SK-N-SH (cell line): ENCODE data around the gene ZIC3. TPM values are rescaled to one million over a fixed set of nuclear protein-coding genes. Genes with fewer than 3 reads are reported as not detected.

ENCODE experiments used
- CTCF ChIA-PET: fragments of 300-600, 350-600 bp; formaldehyde crosslinking; extraction: SDS; loops from one replicate; lab custom pipeline; 2021; lab: Yijun Ruan, JAX
- POLR2A ChIA-PET: fragments of 350-600 bp; sonication (Branson Sonifier 250); formaldehyde crosslinking; extraction: SDS; loops from one replicate; lab custom pipeline; 2020; ENCODE audit warnings: antibody characterized with exemption, inconsistent platforms; lab: Yijun Ruan, JAX
- DNase-seq: peaks from one replicate; pipeline ENCODE4 v3.0.0; 2012
- H2AFZ ChIP-seq: fragments of 200-600 bp; sonication (generic); 2 replicates; pipeline ENCODE4 v1.8.1; 2016; ENCODE audit warnings: antibody characterized with exemption, mild to moderate bottlenecking, low read depth
- H3F3A ChIP-seq: fragments of 200-600 bp; sonication (generic); replicated peaks from 2 replicates; pipeline ENCODE3; 2016; ENCODE audit warnings: antibody characterized with exemption, mild to moderate bottlenecking; ENCODE audit not compliant: insufficient read depth
- H3K27ac ChIP-seq, 2 experiments: fragments of 200-500 bp in 1 of 2; fragments of 200-600 bp in 1 of 2; sonication (Bioruptor generic) in 1 of 2; sonication (generic), shearing (Covaris generic) in 1 of 2; 2 replicates each; pipeline versions ENCODE4 v1.5.1 to v1.6.1; 2014 to 2016; ENCODE audit warnings: low read depth in 2 of 2, inconsistent platforms in 1 of 2, low read length in 1 of 2, mild to moderate bottlenecking in 1 of 2, mixed read lengths in 1 of 2
- H3K27me3 ChIP-seq: fragments of 200-600 bp; sonication (generic), shearing (Covaris generic); 2 replicates; pipeline ENCODE4 v1.6.1; 2016; ENCODE audit warnings: mixed run types; ENCODE audit not compliant: insufficient read depth
- H3K36me3 ChIP-seq, 2 experiments: fragments of 200-500 bp in 1 of 2; fragments of 200-600 bp in 1 of 2; sonication (Bioruptor generic) in 1 of 2; sonication (generic) in 1 of 2; replicated peaks in 1 of 2; 2 replicates each; pipeline versions ENCODE3 to v1.5.1; 2014 to 2016; ENCODE audit warnings: low read length in 1 of 2, mild to moderate bottlenecking in 1 of 2; ENCODE audit not compliant: insufficient read depth in 2 of 2, control insufficient read depth in 1 of 2
- H3K4me1 ChIP-seq, 2 experiments: fragments of 200-500 bp in 1 of 2; fragments of 200-600 bp in 1 of 2; sonication (Bioruptor generic) in 1 of 2; sonication (generic), shearing (Covaris generic) in 1 of 2; 2 replicates each; pipeline versions ENCODE4 v1.5.1 to v1.6.1; 2014 to 2016; ENCODE audit warnings: low read depth in 1 of 2, low read length in 1 of 2, mixed run types in 1 of 2; ENCODE audit not compliant: insufficient read depth in 2 of 2, control insufficient read depth in 1 of 2
- H3K4me2 ChIP-seq: fragments of 200-600 bp; sonication (generic), shearing (Covaris generic); 2 replicates; pipeline ENCODE4 v1.6.1; 2017; ENCODE audit warnings: mixed run types
- H3K4me3 ChIP-seq, 2 experiments: fragments of 200-500 bp in 1 of 2; fragments of 200-600 bp in 1 of 2; sonication (Bioruptor generic) in 1 of 2; sonication (generic), shearing (Covaris generic) in 1 of 2; 2 replicates each; pipeline versions ENCODE4 v1.5.1 to v1.8.1; 2014 to 2016; ENCODE audit warnings: low read depth in 2 of 2, inconsistent platforms in 1 of 2, low read length in 1 of 2, mild to moderate bottlenecking in 1 of 2, mixed read lengths in 1 of 2, moderate library complexity in 1 of 2
- H3K79me2 ChIP-seq: fragments of 200-600 bp; sonication (generic); 2 replicates; pipeline ENCODE4 v1.8.1; 2017; ENCODE audit warnings: mild to moderate bottlenecking; ENCODE audit not compliant: insufficient read depth
- H3K9ac ChIP-seq: fragments of 200-600 bp; sonication (generic); 2 replicates; pipeline ENCODE4 v1.6.1; 2017; ENCODE audit warnings: mixed run types
- H3K9me2 ChIP-seq: fragments of 200-600 bp; sonication (generic); 2 replicates; pipeline ENCODE4 v1.6.1; 2017; ENCODE audit warnings: mixed run types
- H3K9me3 ChIP-seq: fragments of 200-600 bp; sonication (generic); 2 replicates; pipeline ENCODE4 v1.6.1; 2017; ENCODE audit warnings: mixed run types, mild to moderate bottlenecking, moderate library complexity
- H4K20me1 ChIP-seq: fragments of 200-600 bp; sonication (generic); 2 replicates; pipeline ENCODE4 v1.6.1; 2017; ENCODE audit warnings: mild to moderate bottlenecking, mixed run types; ENCODE audit not compliant: insufficient read depth
- CHD2 ChIP-seq: fragments of 150-350 bp; IDR thresholded peaks from 2 replicates; pipeline ENCODE4 v1.6.1; 2018; ENCODE audit warnings: low read length; ENCODE audit not compliant: partially characterized antibody
- ELF1 ChIP-seq: IDR thresholded peaks from 2 replicates; pipeline ENCODE4 v1.4.0; 2012
- EP300 ChIP-seq, 2 experiments: IDR thresholded peaks; 2 replicates each; pipeline versions ENCODE4 v1.4.0 to v1.6.1; 2012; ENCODE audit warnings: borderline replicate concordance in 1 of 2, low read depth in 1 of 2, low read length in 1 of 2
- EZH2phosphoT487 ChIP-seq: fragments of 200-600 bp; sonication (generic); IDR thresholded peaks from 2 replicates; pipeline ENCODE4 v1.6.1; 2017; ENCODE audit warnings: low read depth, mixed run types, mild to moderate bottlenecking, antibody characterized with exemption, moderate library complexity, borderline replicate concordance
- FOSL2 ChIP-seq: IDR thresholded peaks from 2 replicates; pipeline ENCODE4 v1.4.0; 2012; ENCODE audit warnings: low read depth, mild to moderate bottlenecking, moderate library complexity, borderline replicate concordance
- GABPA ChIP-seq: IDR thresholded peaks from 2 replicates; pipeline ENCODE4 v1.4.0; 2012; ENCODE audit warnings: low read depth, mild to moderate bottlenecking
- JUND ChIP-seq: IDR thresholded peaks from 2 replicates; pipeline ENCODE4 v1.4.0; 2012
- MEF2A ChIP-seq: IDR thresholded peaks from 2 replicates; pipeline ENCODE4 v1.4.0; 2012; ENCODE audit warnings: low read depth, borderline replicate concordance
- MXI1 ChIP-seq: IDR thresholded peaks from 2 replicates; pipeline ENCODE4 v1.6.1; 2012; ENCODE audit warnings: mild to moderate bottlenecking, low read depth, low read length, improper control_type of control experiment
- NFIC ChIP-seq: IDR thresholded peaks from 2 replicates; pipeline ENCODE4 v1.4.0; 2012; ENCODE audit warnings: borderline replicate concordance
- POLR2AphosphoS5 ChIP-seq: IDR thresholded peaks from 2 replicates; pipeline ENCODE4 v1.6.1; 2012; ENCODE audit warnings: low read depth, low read length
- RAD21 ChIP-seq: IDR thresholded peaks from 2 replicates; pipeline ENCODE4 v1.6.1; 2012; ENCODE audit warnings: mild to moderate bottlenecking, low read length
- RCOR1 ChIP-seq: fragments of 150-350 bp; IDR thresholded peaks from 2 replicates; pipeline ENCODE4 v1.6.1; 2017; ENCODE audit warnings: antibody characterized with exemption, low read length
- RFX5 ChIP-seq: IDR thresholded peaks from 2 replicates; pipeline ENCODE4 v1.6.1; 2012; ENCODE audit warnings: mild to moderate bottlenecking, improper control_type of control experiment, low read length
- SMC3 ChIP-seq: IDR thresholded peaks from 2 replicates; pipeline ENCODE4 v1.6.1; 2012; ENCODE audit warnings: low read depth, low read length, improper control_type of control experiment
- TAF1 ChIP-seq: IDR thresholded peaks from 2 replicates; pipeline ENCODE4 v1.6.1; 2012; ENCODE audit warnings: low read depth, mild to moderate bottlenecking, low read length, moderate library complexity, borderline replicate concordance
- TCF12 ChIP-seq: IDR thresholded peaks from 2 replicates; pipeline ENCODE4 v1.4.0; 2012
- YY1 ChIP-seq: IDR thresholded peaks from 2 replicates; pipeline ENCODE4 v1.4.0; 2012; ENCODE audit warnings: low read depth, mild to moderate bottlenecking
- WGBS: methylation state at CpG from one replicate; pipeline ENCODE4 v1.1.6; 2017; ENCODE audit warnings: low lambda C conversion rate; 5-methylcytosine and 5-hydroxymethylcytosine counted together
- polyA plus RNA-seq, 3 experiments: library from polyadenylated mRNA; depleted of rRNA; stranded (reverse); fragments of >200 nt; gene quantifications; 2 replicates each; pipeline ENCODE4 v1.2.3, GENCODE V29; 2012
- TF ChIP-seq, protein P1 (sequence below): IDR thresholded peaks from 2 replicates; pipeline ENCODE4 v1.6.1; 2012; ENCODE audit warnings: mild to moderate bottlenecking, low read depth, low read length, moderate library complexity
- TF ChIP-seq, protein P2 (sequence below): fragments of 150-350 bp; IDR thresholded peaks from 2 replicates; pipeline ENCODE4 v1.6.1; 2017; ENCODE audit warnings: antibody characterized with exemption, low read length, low read depth, borderline replicate concordance
- TF ChIP-seq, protein P3 (sequence below): IDR thresholded peaks from 2 replicates; pipeline ENCODE4 v1.4.0; 2012; ENCODE audit warnings: low read depth
- TF ChIP-seq, protein P4 (sequence below): IDR thresholded peaks from 2 replicates; pipeline ENCODE4 v1.4.0; 2012; ENCODE audit warnings: low read depth, borderline replicate concordance
- TF ChIP-seq, protein P5 (sequence below): IDR thresholded peaks from 2 replicates; pipeline ENCODE4; 2012

ZIC3 gene
- polyA plus RNA-seq, 1 of the 3 experiments (the other 2 are of a cell fraction): not detected

DNA sequence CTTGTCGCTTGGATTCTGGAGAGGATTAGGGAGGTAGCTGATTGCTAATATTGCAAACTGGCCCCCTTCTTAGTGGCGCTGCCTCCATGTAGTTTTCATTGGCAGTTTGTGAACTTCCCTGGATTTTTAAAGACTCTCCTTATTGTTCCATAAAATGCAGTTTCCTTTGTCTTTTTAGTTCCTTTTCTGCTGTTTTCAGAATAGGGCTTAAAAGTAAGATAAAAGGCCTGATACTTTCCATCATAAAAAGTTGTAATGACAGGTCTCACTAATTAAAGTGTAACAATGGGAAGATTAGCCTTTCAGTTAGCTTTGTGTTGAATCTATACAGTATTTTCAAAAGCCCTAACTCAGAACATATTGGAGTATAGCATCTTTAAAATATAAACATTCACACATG lies 21.2 kb downstream of the ZIC3 start:
- ChIA-PET POLR2A (no interaction called here), CTCF (no interaction called here)
- H3F3A ChIP-seq: no peaks in the 10 kb centered on the region

DNA sequence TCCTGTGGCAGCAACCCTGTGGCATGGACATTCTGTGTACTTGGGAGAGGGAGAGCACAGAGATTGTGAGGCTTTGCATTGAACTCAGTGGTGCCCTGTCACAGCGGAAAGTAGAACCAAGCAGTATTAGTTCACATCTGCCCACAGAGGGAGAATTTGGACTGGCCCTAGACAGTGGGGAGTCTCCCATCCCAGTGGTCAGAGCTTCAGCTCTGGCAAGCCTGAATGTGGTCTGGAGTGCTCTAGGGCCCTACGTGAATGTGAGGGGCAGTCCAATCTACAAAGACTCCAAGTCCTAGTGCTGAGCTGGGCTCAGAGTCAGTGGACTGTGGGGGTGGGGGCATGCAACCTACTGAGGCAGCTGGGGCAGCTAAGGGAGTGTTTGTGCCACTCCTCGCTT lies 34.8 kb downstream of the ZIC3 start:
- TF ChIP-seq, protein P1, sequence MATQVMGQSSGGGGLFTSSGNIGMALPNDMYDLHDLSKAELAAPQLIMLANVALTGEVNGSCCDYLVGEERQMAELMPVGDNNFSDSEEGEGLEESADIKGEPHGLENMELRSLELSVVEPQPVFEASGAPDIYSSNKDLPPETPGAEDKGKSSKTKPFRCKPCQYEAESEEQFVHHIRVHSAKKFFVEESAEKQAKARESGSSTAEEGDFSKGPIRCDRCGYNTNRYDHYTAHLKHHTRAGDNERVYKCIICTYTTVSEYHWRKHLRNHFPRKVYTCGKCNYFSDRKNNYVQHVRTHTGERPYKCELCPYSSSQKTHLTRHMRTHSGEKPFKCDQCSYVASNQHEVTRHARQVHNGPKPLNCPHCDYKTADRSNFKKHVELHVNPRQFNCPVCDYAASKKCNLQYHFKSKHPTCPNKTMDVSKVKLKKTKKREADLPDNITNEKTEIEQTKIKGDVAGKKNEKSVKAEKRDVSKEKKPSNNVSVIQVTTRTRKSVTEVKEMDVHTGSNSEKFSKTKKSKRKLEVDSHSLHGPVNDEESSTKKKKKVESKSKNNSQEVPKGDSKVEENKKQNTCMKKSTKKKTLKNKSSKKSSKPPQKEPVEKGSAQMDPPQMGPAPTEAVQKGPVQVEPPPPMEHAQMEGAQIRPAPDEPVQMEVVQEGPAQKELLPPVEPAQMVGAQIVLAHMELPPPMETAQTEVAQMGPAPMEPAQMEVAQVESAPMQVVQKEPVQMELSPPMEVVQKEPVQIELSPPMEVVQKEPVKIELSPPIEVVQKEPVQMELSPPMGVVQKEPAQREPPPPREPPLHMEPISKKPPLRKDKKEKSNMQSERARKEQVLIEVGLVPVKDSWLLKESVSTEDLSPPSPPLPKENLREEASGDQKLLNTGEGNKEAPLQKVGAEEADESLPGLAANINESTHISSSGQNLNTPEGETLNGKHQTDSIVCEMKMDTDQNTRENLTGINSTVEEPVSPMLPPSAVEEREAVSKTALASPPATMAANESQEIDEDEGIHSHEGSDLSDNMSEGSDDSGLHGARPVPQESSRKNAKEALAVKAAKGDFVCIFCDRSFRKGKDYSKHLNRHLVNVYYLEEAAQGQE: no peak
- TF ChIP-seq, protein P2, sequence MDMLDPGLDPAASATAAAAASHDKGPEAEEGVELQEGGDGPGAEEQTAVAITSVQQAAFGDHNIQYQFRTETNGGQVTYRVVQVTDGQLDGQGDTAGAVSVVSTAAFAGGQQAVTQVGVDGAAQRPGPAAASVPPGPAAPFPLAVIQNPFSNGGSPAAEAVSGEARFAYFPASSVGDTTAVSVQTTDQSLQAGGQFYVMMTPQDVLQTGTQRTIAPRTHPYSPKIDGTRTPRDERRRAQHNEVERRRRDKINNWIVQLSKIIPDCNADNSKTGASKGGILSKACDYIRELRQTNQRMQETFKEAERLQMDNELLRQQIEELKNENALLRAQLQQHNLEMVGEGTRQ: no peak
- TF ChIP-seq POLR2AphosphoS5: no peak
- no peak for TF ChIP-seq TCF12
- TF ChIP-seq, protein P3, sequence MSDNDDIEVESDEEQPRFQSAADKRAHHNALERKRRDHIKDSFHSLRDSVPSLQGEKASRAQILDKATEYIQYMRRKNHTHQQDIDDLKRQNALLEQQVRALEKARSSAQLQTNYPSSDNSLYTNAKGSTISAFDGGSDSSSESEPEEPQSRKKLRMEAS: no peak
- no peak for TF ChIP-seq EZH2phosphoT487
- TF ChIP-seq RAD21: no peak
- no peak for TF ChIP-seq FOSL2
- no peak for TF ChIP-seq JUND
- TF ChIP-seq RCOR1: no peak
- no peak for TF ChIP-seq GABPA
- CTCF ChIA-PET: no interaction called here
- no peak for DNase-seq
- no peaks in the 10 kb centered on the region for H3K27me3 ChIP-seq
- no peak overlapping the region for H3K4me3 ChIP-seq
- H3K4me2 ChIP-seq: no peak overlapping the region
- POLR2A ChIA-PET: no interaction called here
- no peaks in the 10 kb centered on the region for H3K79me2 ChIP-seq
- H2AFZ ChIP-seq: no peak overlapping the region
- H3K9me2 ChIP-seq: no peaks in the 10 kb centered on the region
- H3K27ac ChIP-seq: no peak overlapping the region
- H3K9me3 ChIP-seq: no peaks in the 10 kb centered on the region
- H3K36me3 ChIP-seq: no peaks in the 10 kb centered on the region
- H4K20me1 ChIP-seq: no peaks in the 10 kb centered on the region
- no peak overlapping the region for H3K9ac ChIP-seq
- H3F3A ChIP-seq: no peaks in the 10 kb centered on the region
- WGBS: no CpG with 5 or more reads among the region's 3 CpGs
- no peaks in the 10 kb centered on the region for H3K4me1 ChIP-seq

More for the DNA sequence above, 21.2 kb downstream of the ZIC3 start:
- Histone ChIP-seq H3K4me2 (no peak overlapping the region), H3K36me3 (no peaks in the 10 kb centered on the region), H3K27ac (no peak overlapping the region), H3K9me3 (no peaks in the 10 kb centered on the region), H3K9me2 (no peaks in the 10 kb centered on the region), H3K79me2 (no peaks in the 10 kb centered on the region), H3K4me1 (no peaks in the 10 kb centered on the region)
- no peak for TF ChIP-seq SMC3
- TF ChIP-seq TAF1: no peak
- no peak for TF ChIP-seq RFX5
- TF ChIP-seq, protein P4, sequence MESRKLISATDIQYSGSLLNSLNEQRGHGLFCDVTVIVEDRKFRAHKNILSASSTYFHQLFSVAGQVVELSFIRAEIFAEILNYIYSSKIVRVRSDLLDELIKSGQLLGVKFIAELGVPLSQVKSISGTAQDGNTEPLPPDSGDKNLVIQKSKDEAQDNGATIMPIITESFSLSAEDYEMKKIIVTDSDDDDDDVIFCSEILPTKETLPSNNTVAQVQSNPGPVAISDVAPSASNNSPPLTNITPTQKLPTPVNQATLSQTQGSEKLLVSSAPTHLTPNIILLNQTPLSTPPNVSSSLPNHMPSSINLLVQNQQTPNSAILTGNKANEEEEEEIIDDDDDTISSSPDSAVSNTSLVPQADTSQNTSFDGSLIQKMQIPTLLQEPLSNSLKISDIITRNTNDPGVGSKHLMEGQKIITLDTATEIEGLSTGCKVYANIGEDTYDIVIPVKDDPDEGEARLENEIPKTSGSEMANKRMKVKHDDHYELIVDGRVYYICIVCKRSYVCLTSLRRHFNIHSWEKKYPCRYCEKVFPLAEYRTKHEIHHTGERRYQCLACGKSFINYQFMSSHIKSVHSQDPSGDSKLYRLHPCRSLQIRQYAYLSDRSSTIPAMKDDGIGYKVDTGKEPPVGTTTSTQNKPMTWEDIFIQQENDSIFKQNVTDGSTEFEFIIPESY: no peak
- TF ChIP-seq NFIC: no peak
- TF ChIP-seq MXI1: no peak
- no peak for TF ChIP-seq FOSL2
- TF ChIP-seq YY1: no peak
- TF ChIP-seq CHD2: no peak
- no peak for TF ChIP-seq RAD21
- TF ChIP-seq, protein P5, sequence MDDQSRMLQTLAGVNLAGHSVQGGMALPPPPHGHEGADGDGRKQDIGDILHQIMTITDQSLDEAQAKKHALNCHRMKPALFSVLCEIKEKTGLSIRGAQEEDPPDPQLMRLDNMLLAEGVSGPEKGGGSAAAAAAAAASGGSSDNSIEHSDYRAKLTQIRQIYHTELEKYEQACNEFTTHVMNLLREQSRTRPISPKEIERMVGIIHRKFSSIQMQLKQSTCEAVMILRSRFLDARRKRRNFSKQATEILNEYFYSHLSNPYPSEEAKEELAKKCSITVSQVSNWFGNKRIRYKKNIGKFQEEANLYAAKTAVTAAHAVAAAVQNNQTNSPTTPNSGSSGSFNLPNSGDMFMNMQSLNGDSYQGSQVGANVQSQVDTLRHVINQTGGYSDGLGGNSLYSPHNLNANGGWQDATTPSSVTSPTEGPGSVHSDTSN: no peak
- TF ChIP-seq EP300 (IDR thresholded peaks at IDR 0.05; ENCODE audit: borderline replicate concordance in 1 of 2, low read depth in 1 of 2, low read length in 1 of 2): no peak
- TF ChIP-seq MEF2A: no peak
- TF ChIP-seq ELF1: no peak
- no peak for TF ChIP-seq GABPA
- TF ChIP-seq, all 33 proteins: peak for 0
- Histone ChIP-seq H3K4me3 (no peak overlapping the region), H3K27me3 (no peaks in the 10 kb centered on the region; the same call in 1 of the 2 replicates), H4K20me1 (no peaks in the 10 kb centered on the region), H2AFZ (no peak overlapping the region), H3K9ac (no peak overlapping the region)
- 5% methylated on average over 2 of the region's 2 CpGs for WGBS
- no peak for DNase-seq
